Stimulated activated CD4-positive, alpha-beta T cell treated with anti-CD3 and anti-CD28 coated beads, Interleukin-1b, Interleukin-23, amount 100 ng/mL, for 4 hours (primary cell): ENCODE results near the gene NHSL1.

ENCODE experiments used
- DNase-seq, 2 donors: peaks; one replicate each; pipeline ENCODE4 v3.0.0-alpha.2; 2020; ENCODE audit warnings: low read depth in 2 of 2

Gene NHSL1

GRCh38 chr6:138522611-138523010 lies 23.3 kb upstream of the NHSL1 start:
- no peak for DNase-seq

GRCh38 chr6:138521790-138522189 lies 22.5 kb upstream of the NHSL1 start:
- DNase-seq, result no peak

- DNase-seq, result no peak
Measured at GRCh38 chr6:138520463-138520862, 21.2 kb upstream of the NHSL1 start.

- DNase-seq, result no peak
Measured at GRCh38 chr6:138518054-138518453, 18.8 kb upstream of the NHSL1 start.

GRCh38 chr6:138517635-138518034 lies 18.3 kb upstream of the NHSL1 start:
- peak; percentile 28 to 42 for DNase-seq

- DNase-seq, result no peak
Measured at GRCh38 chr6:138515657-138516248, 16.5 kb upstream of the NHSL1 start.

- DNase-seq, result no peak
Measured at GRCh38 chr6:138514860-138515540, 15.7 kb upstream of the NHSL1 start.

GRCh38 chr6:138512609-138513008 lies 13.3 kb upstream of the NHSL1 start:
- DNase-seq, result no peak

GRCh38 chr6:138510093-138510492 lies 10.8 kb upstream of the NHSL1 start:
- DNase-seq, result no peak

GRCh38 chr6:138509371-138509770 lies 10.1 kb upstream of the NHSL1 start:
- DNase-seq, result peak in 1 of 2 donors; percentile 18

GRCh38 chr6:138508676-138508988 lies 9.3 kb upstream of the NHSL1 start:
- no peak for DNase-seq

GRCh38 chr6:138507977-138508675 lies 8.8 kb upstream of the NHSL1 start:
- no peak for DNase-seq

- no peak for DNase-seq
Measured at GRCh38 chr6:138504764-138505689, 5.7 kb upstream of the NHSL1 start.

- DNase-seq, result no peak
Measured at GRCh38 chr6:138503881-138504680, 4.8 kb upstream of the NHSL1 start.

GRCh38 chr6:138502546-138502945 lies 3.3 kb upstream of the NHSL1 start:
- no peak for DNase-seq

GRCh38 chr6:138500867-138501446 lies 1.7 kb upstream of the NHSL1 start:
- no peak for DNase-seq

- DNase-seq, result no peak
Measured at GRCh38 chr6:138500045-138500665, 861 bp upstream of the NHSL1 start.

- no peak for DNase-seq
Measured at GRCh38 chr6:138498629-138499302, 528 bp downstream of the NHSL1 start.

GRCh38 chr6:138497286-138497685 lies 2.0 kb downstream of the NHSL1 start:
- DNase-seq, result no peak

- DNase-seq, result no peak
Measured at GRCh38 chr6:138494312-138494711, 5.0 kb downstream of the NHSL1 start.
